GM18520 (cell line): ENCODE measurements around the gene MYBL2.
A peak's percentile ranks its signal among the peaks of the same experiment; 100 is the strongest.
"Not testable (repeated sequence)": the region's sequence is repeated elsewhere in the genome, so short reads cannot be mapped to it uniquely, and the experiment has no call there.

Experiments
- ATAC-seq: cut with Tn5 transposase; IDR thresholded peaks from one replicate; pipeline ENCODE4 v1.9.1; 2021; ENCODE audit not compliant: unreplicated experiment

Gene MYBL2

DNA sequence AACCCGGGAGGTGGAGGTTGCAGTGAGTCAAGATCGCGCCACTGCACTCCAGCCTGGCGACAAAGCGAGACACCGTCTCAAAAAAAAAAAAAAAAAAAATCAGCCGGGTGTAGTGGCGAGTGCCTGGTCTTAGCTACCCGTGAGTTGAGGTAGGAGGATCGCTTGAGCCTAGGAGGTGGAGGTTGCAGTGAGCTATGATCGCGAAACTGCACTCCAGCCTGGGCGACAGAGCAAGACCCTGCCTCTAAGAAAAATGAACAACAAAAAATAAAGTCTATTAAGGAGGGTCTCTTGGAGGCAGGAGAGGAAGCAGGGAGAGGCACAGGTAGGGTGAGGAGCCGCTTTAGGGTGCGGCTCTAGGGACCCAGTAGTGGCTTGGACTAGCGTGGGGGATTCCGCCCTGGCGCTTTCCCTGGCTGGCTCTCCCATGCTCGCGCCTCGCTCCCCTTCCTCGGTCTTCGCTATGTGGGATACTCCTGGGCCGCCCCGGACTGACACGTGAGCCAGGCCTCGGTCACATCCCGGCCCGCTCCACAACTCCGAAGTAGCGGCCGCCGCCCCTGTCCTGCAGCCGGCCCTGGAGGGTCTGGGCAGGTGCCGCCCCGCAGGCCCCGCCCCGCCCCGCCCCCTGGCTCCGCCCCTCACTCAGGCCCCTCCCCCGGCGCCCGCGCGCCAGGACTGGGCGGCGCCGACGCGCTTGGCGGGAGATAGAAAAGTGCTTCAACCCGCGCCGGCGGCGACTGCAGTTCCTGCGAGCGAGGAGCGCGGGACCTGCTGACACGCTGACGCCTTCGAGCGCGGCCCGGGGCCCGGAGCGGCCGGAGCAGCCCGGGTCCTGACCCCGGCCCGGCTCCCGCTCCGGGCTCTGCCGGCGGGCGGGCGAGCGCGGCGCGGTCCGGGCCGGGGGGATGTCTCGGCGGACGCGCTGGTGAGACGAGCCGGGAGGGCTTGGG, at the start of gene MYBL2:
Gene MYBL2, plus strand, starts transcription at position 739 of the 953 bp plus-strand sequence. Its CDS starts 170 bp downstream, at position 909.
- peak; percentile 75 for ATAC-seq

DNA sequence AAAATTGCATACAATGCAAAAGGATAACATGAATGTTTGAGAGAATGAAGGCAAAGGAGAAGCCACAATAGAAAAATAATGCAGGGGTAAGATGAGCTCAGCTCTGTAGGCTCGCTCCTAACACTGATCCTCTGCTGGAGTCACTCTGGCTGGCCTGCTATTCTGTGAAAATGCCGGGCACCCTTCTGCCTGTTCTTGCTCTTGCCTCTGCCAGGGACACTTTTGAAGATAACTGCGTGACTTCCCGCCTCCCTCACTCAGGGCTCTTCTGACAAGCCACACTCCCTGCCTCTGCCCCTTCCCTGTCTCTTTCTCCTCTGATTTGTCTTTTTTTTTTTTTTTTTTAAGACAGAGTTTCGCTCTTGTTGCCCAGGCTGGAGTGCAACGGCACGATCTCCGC, 35.3 kb upstream of the MYBL2 start:
- no peak for ATAC-seq

DNA sequence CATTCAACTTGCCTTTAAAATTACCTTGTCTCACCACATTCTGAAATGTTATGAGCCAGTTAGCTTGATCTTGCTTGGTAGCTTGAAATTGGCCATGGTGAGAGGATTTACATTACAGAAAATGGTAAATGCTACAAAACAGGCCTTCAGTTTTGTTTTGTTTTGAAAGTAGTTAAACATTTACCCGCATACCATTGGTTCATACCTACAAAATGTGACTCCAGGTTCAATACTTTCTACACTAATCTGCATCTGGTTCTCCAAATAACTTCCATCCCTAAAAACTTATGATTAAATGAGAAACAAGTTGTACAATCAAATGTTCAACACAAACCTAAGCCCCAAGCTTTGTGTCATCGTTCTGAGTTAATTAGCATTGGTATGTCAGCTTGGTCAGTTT, 30.5 kb upstream of the MYBL2 start:
- no peak for ATAC-seq

- ATAC-seq = no peak
Measured at GRCh38 chr20:43642548-43642947, 24.4 kb upstream of the MYBL2 start.

- no peak for ATAC-seq
Measured at GRCh38 chr20:43650997-43651525, 15.9 kb upstream of the MYBL2 start.

GRCh38 chr20:43651650-43652184, 15.2 kb upstream of the MYBL2 start:
- not testable (repeated sequence) for ATAC-seq

GRCh38 chr20:43653966-43654365, 12.9 kb upstream of the MYBL2 start:
- ATAC-seq = no peak

DNA sequence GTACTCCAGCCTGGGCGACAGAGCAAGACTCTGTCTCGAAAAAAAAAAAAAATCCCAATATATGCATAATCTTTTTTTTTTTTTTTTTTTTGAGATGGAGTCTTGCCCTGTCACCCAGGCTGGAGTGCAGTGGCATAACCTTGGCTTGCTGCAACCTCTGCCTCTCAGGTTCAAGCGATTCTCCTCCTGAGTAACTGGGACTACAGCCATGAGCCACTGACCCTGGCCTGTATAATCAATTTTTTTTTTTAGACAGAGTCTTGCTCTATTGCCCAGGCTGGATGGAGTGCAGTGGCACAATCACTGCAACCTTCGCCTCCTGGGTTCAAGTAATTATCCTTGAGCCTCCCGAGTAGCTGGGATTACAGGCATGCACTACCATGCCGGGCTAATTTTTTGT, 11.7 kb upstream of the MYBL2 start:
- ATAC-seq = not testable (repeated sequence)

DNA sequence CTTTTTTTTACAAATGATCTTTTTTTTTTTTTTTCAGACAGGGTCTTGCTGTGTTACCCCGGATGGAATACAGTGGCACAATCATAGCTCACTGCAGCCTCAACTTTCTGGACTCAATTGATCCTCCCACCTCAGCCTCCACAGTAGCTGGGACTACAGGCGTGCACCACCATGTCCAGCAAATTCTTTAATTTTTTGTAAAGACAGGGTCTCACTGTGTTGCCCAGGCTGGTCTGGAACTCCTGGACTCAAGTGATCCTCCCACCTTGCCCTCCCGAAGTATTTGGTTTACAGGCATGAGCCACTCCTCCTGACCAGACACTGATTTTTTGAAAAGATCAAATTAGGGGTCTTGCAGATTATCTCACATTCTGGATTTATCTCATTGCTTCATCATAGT, 11.0 kb upstream of the MYBL2 start:
- no peak for ATAC-seq

DNA sequence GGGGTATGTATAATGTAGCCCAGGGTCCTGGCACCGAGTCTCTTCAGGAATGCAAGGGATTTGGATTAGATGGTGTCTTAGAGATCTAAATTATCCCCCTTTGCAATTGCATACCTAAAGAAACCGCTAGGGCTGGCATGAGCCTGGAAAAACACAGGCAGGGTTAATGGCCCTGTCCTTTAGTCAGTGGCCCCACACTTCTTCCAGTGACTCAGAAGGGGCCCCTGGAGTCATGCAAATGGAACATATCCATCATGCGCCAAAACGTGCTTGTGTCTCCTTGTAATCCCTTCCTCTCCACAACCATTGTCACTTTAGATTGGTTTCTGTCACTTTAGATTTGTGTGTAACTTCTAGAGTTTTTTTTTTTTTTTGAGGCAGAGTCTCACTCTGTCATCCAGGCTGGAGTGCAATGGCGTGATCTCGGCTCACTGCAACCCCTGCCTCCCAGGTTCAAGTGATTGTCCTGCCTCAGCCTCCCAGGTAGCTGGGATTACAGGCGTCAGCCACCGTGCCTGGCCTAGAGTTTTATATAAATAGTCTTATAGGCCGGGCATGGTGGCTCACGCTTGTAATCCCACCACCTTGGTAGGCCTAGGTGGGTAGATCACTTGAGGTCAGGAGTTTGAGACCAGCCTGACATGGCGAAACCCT, 8.7 kb upstream of the MYBL2 start:
- ATAC-seq = no peak

DNA sequence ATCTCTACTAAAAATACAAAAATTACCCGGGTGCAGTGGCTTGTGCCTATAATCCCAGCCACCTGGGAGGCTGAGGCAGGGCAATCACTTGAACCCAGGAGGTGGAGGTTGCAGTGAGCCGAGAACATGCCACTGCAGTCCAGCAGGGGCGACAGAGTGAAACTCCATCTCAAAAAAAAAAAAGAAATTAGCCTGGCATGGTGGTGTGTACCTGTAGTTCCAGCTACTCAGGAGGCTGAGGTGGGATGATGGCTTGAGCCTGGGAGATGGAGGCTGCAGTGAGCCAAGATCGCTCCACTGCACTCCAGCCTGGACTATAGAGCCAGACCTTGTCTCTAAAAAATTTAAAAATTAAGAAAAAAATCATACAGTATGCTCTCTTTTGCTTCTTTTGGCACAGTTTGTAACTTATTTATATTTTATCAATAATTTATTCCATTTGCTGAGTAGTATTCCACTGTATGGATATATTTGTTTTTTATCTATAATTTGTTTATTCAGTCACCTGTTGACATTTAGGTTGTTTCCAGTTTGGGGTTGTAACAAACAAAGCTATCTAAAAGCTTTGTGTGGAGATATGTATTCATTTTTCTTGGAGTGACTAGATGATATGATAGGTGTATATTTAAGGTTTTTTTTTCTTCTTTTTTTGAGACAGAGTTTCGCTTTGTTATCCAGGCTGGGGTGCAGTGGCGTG, 8.0 kb upstream of the MYBL2 start:
- ATAC-seq = no peak

DNA sequence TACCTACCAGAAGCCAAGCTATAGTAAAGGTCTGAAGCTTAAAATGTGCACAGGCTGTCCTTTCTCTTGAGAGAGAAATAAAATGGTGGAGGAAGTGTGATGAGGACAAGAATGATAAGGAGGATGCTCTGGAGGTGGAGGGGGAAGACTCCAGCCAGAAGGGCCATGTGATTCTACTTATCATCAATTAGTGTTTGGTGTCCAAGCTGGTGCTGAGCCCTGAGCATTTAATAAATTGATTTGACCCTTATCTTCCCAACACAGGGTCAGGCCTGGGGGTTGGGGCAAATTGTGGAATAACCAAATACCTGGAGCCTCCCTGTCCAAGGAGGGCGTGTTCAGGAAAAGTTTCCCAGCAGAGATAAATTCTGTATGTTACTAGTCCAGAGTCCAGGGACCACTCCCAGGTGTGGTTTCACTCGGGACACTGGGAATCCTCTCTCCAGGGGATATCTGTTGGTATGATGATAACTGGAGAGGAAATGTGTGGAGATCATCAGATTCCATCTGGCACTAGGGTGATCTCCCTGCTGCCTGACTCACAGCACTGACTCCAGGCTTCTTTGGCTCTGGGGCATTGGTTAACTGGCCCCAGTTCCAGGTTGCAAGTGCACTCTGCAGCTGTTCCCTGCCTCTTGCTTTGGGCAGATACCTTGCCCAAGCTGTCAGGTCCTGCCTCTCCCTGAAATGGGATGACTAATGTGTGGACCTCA, 3.8 kb upstream of the MYBL2 start:
- ATAC-seq = no peak

GRCh38 chr20:43665466-43666176, 1.3 kb upstream of the MYBL2 start:
- ATAC-seq = no peak

DNA sequence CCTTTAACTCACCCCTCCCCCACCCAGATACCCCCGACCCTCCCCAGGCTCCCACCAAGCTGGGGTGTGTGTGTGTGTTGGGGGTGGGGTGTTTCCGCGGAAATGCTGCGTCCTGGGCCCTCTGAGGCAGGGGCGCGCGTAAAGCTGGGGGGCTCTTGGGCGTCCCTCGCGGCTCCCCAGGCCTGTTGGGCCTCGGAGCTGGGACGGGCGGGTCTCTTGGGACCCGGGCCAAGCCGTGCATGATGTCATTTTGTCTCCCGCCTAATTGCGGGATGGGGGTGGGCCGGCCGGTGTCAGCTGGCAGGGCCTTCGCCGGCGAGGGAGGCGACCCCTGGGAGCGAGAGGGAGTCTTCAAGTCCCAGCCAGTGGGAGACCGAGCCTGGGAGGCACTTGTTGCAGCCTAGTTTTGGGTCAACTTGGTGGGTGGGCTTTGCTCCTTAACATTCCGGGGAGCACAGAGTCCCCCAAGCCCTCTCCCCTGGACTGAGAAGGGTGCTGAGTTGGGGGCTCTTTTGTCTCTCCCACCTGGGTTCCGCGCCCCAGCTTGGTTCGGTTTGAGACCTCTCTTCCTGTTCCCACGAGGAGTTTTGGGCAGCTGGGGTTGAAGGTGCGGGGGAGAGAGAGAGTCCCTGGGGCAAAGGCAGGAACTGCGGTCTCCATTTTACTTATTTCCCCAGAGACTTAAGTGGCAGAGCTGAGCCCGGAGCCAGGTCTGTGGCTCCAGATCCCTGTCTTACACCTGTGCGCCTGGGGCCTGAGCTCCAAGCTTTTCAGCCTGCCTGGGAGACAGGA, 623 bp downstream of the MYBL2 start:
- ATAC-seq = no peak

DNA sequence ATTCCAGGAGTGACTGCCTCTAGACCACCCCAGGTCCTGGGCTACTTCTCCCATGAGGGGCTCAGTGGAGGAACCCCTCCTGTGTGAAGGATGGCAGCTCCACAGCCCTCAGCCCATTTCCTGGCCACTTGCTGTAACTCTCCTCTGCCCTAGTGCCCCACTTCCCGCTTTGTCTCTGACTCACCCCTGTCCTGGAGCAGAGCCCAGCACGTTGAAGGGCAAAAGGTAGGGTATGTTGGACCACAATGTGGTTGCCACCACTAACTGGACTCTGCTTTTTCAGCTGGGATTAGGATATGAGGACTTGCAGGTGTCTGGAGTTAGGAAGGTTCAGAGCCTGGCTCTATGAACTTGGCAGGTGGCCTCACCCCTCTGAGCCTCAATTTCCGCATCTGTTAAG, 2.4 kb downstream of the MYBL2 start:
- no peak for ATAC-seq

DNA sequence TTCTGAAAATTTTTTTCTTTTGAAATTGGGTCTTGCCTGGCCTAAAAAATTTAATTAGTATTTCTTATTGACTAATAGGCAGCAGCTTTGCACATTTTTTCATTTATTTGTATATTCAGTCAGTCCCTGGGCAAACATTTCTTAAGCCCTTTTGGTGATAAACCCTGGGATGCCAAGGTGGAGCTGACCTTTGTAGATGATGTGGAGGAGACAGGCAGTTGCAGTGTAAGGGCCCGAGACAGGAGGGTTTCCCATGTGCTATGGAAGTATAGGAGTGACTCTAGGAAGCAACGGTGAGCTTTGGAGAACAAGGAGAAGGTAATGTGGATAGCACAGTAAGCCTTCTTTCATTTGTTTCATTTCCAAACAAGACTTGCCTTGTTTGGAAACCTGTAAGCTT, 3.5 kb downstream of the MYBL2 start:
- ATAC-seq = no peak

- ATAC-seq = no peak
Measured at GRCh38 chr20:43676368-43676767, 9.5 kb downstream of the MYBL2 start.

DNA sequence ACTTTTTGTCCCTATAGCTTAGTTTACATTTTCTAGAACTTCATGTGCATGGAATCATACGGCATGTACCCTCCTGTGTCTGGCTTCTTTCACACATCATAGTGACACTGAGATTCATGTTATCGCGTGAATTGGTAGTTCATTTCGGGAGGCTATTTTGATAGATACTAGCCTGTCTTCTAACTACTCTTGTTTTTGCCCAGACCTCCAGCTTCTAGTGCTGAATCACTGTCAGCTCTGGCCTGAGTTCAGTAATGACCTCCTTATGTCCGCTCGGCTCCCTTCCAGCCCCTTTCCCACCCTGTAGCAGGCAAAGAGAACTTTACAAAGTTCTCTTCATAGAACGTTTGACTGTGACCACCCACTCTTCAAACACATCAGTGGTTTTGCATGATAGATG, 14.1 kb downstream of the MYBL2 start:
- ATAC-seq = no peak

DNA sequence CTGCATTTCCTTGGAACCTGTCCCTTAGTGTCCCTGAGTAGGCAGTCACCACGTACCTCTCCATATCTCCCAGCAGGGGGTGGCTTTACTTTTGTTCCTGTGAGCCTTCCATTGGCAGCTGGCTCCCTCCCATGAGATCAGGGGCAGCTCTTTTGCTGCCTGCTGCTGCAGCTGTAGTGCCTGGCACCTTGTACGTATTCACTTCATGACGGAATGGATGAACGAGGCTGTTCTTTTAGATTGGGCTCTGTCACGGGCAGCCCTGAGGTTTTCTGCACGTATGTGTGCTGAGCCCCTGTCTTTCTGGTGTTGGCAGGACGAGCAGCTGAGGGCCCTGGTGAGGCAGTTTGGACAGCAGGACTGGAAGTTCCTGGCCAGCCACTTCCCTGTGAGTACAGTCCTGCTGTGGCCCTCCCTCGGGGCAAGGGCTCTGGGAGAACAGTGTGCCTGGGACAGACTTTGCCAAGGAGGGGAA, 14.6 kb downstream of the MYBL2 start:
- ATAC-seq = peak; percentile 14
